Heart right ventricle (tissue), 16 donors: Measurements from ENCODE around the gene NAA10. TPM values are rescaled to one million over a fixed set of nuclear protein-coding genes. Genes with fewer than 3 reads are reported as not detected.
A peak's percentile ranks its signal among the peaks of the same experiment; 100 is the strongest.

Experiments
- ATAC-seq, 8 donors: fragments of 200-7000 bp; cut with Tn5 transposase; one replicate each; pipeline ENCODE4 v1.9.1; 2020; ENCODE audit warnings: mild to moderate bottlenecking in 8 of 8, moderate library complexity in 8 of 8, moderate number of reproducible peaks in 1 of 8
- DNase-seq, 2 donors: peaks; one replicate each; pipeline ENCODE4 v3.0.0-alpha.2; 2020
- H3K27ac ChIP-seq, 10 donors: fragments of 200-600 bp; sonication (generic) in 2 of 10; one replicate each; pipeline versions ENCODE4 v1.5.0 to v1.8.0; 2020 to 2022; ENCODE audit warnings: mild to moderate bottlenecking in 3 of 10
- H3K27me3 ChIP-seq, 7 donors: fragments of 200-600 bp; one replicate each; pipeline ENCODE4 v1.8.0; 2021 to 2022; ENCODE audit warnings: mild to moderate bottlenecking in 2 of 7
- H3K36me3 ChIP-seq, 9 donors: fragments of 200-600 bp; sonication (generic) in 1 of 9; one replicate each; pipeline versions ENCODE4 v1.5.0 to v1.8.0; 2020 to 2022; ENCODE audit warnings: mild to moderate bottlenecking in 2 of 9
- H3K4me1 ChIP-seq, 9 donors: fragments of 200-600 bp; sonication (generic) in 1 of 9; one replicate each; pipeline versions ENCODE4 v1.5.0 to v1.8.0; 2020 to 2022; ENCODE audit warnings: mild to moderate bottlenecking in 4 of 9
- H3K4me3 ChIP-seq, 10 donors: fragments of 200-600 bp; sonication (generic) in 2 of 10; one replicate each; pipeline versions ENCODE4 v1.5.0 to v1.8.0; 2020 to 2022; ENCODE audit warnings: mild to moderate bottlenecking in 7 of 10, moderate library complexity in 2 of 10
- H3K9me3 ChIP-seq, 11 donors: fragments of 200-600 bp in 10 of 11; sonication (generic) in 2 of 11; one replicate each; pipeline versions ENCODE4 v1.5.0 to v1.8.0; 2013 to 2022; ENCODE audit warnings: mild to moderate bottlenecking in 2 of 11, control low read depth in 1 of 11, moderate library complexity in 1 of 11
- CTCF ChIP-seq, 9 donors: fragments of 200-600 bp; sonication (generic) in 2 of 9; IDR thresholded peaks; one replicate each; pipeline versions ENCODE4 v1.5.0 to v1.8.0; 2021 to 2022; ENCODE audit warnings: antibody characterized with exemption in 9 of 9, mild to moderate bottlenecking in 5 of 9, moderate library complexity in 1 of 9
- WGBS, 2 donors: extraction: QIAGEN DNeasy Blood & Tissue Kit; methylation state at CpG; one replicate each; pipeline ENCODE4 v1.1.7; 2013; ENCODE audit warnings: inconsistent platforms in 1 of 2; 5-methylcytosine and 5-hydroxymethylcytosine counted together
- intact Hi-C, 10 donors: fragments of 100-400 bp; cut with DNase I; formaldehyde crosslinking; loops; one replicate each; pipeline versions ENCODE4 v1.11.1 to v1.14.2; 2022
- long read RNA-seq, 3 donors: library from polyadenylated mRNA; unstranded; transcript quantifications; one replicate each; pipeline ENCODE4 v2.0.0, GENCODE V29; 2020 to 2021
- polyA plus RNA-seq, 2 donors: library from polyadenylated mRNA; stranded (reverse); fragments of 200-250 nt; gene quantifications; one replicate each; pipeline ENCODE4 v1.2.3, GENCODE V29; 2013
- total RNA-seq, 10 donors: library from RNA; stranded (reverse); fragmentation: NEBNext Ultra II Directional in 3 of 10; extraction: Animal tissue kit (Norgen Biotek cat#: 25700) in 3 of 10; gene quantifications; one replicate each; pipeline versions ENCODE4 v1.2.1 to v1.2.4, GENCODE V29; 2021 to 2023
- donor health status: Arrhythmogenic right ventricular cardiomyopathy.
- donor health status: ischemic (EF 13 %, LVEDD 7.1; RV severe dilation, severe dysfunction).
- donor health status: healthy with polysubstance abuse.
- donor health status: DM: no; HTN: yes; CAD: no.
- donor health status: DM: no; HTN: no; CAD: no.
- donor health status: ischemic (EF 25% LVEDD 6.9; RV normal size, moderate dysfunction).
- donor health status: ischemic (EF 25% LVEDD 5.7; RV mildly dilated, moderate dysfunction).
- donor health status: healthy.
- donor health status: DM: yes; HTN: yes; CAD: no.
- donor health status: Ischemic cardiomyopathy.
- donor health status: ischemic (EF 35%, LVEDD 5.7; RV mildly dilated, moderate dysfunction).
- donor health status: nonischemic (EF 11% LVEDD 7.7; RV severe dilation, severe dysfunction).
- donor health status: DM: yes; HTN: yes; CAD: no.
- donor health status: PGD.
- donor health status: ischemic (EF 29% LVEDD 5.4; RV normal size, mild dysfunction).
- donor health status: nonischemic (EF 23%, LVEDD 6.1; RV moderate dilation, normal function).

The NAA10 gene
- total RNA-seq, result 10 to 100 TPM; 46.9 to 88.9 (median 54.5) TPM
- polyA plus RNA-seq, result 100 to 1,000 TPM; 151 to 228 TPM
- long read RNA-seq, donor 1, transcript NAA10-208 (8 exons, 1,772 nt), result major isoform, 48 of 73 reads
- long read RNA-seq, donor 1, partial matches to known transcripts, result 0 of 73 reads
- long read RNA-seq, donor 1, other reads (novel, unspliced or antisense), result 15 of 73 reads
- long read RNA-seq, donor 2, transcript NAA10-208 (8 exons, 1,772 nt), result major isoform, 49 of 66 reads
- long read RNA-seq, donor 2, transcript NAA10-201 (7 exons, 837 nt), result minor isoform, 5 of 66 reads
- long read RNA-seq, donor 2, partial matches to known transcripts, result 0 of 66 reads
- long read RNA-seq, donor 2, other reads (novel, unspliced or antisense), result 6 of 66 reads
- long read RNA-seq, donor 3, transcript NAA10-208 (8 exons, 1,772 nt), result major isoform, 34 of 50 reads
- long read RNA-seq, donor 3, transcript NAA10-209 (7 exons, 1,080 nt), result minor isoform, 5 of 50 reads
- long read RNA-seq, donor 3, partial matches to known transcripts, result 1 of 50 reads
- long read RNA-seq, donor 3, other reads (novel, unspliced or antisense), result 8 of 50 reads

GRCh38 chrX:153934762-153935325 lies at the start of gene NAA10:
Gene NAA10, minus strand, starts transcription at chrX:153935037. Its CDS starts 133 bp downstream, at chrX:153934904.
- peaks cover 0 to 24% (median 15%) of the 10 kb centered on the region in 9 donors for H3K4me1 ChIP-seq
- intact Hi-C loops, result no loop called here
- DNase-seq, result peak; percentile 54 to 75
- ATAC-seq, result peak; percentile 92 to 98 (median 96)
- H3K27me3 ChIP-seq, result peaks cover 0 to 23% (median 0%) of the 10 kb centered on the region in 7 donors
- H3K4me3 ChIP-seq, result peak within 1 kb of the TSS; percentile 58 to 78 (median 71)
- 0% methylated on average over 7 to 56 of the region's 87 CpGs for WGBS, 2 donors
- H3K27ac ChIP-seq, result peak within 1 kb of the TSS in 9 of 10 donors; percentile 70 to 82 (median 78)
- TF ChIP-seq CTCF (IDR thresholded peaks at IDR 0.05), result no peak
- H3K36me3 ChIP-seq, result peaks cover 0 to 37% (median 0%) of the 10 kb centered on the region in 9 donors
- H3K9me3 ChIP-seq, result no peaks in the 10 kb centered on the region

- intact Hi-C loops, result no loop called here
- no peak for TF ChIP-seq CTCF (IDR thresholded peaks at IDR 0.05)
- ATAC-seq, result no peak
- Histone ChIP-seq H3K4me1 (peaks cover 0 to 48% (median 4%) of the 10 kb centered on the region in 9 donors), H3K27ac (peak overlapping the region in 1 of 10 donors; percentile 81), H3K27me3 (peaks cover 0 to 78% (median 0%) of the 10 kb centered on the region in 7 donors), H3K36me3 (no peaks in the 10 kb centered on the region), H3K4me3 (no peak overlapping the region), H3K9me3 (no peaks in the 10 kb centered on the region)
- WGBS, 2 donors, result 88 to 89% methylated on average over 11 to 12 of the region's 12 CpGs
- DNase-seq, result no peak
These were observed 48.5 kb upstream of the NAA10 start for GRCh38 chrX:153983321-153983801.

DNA sequence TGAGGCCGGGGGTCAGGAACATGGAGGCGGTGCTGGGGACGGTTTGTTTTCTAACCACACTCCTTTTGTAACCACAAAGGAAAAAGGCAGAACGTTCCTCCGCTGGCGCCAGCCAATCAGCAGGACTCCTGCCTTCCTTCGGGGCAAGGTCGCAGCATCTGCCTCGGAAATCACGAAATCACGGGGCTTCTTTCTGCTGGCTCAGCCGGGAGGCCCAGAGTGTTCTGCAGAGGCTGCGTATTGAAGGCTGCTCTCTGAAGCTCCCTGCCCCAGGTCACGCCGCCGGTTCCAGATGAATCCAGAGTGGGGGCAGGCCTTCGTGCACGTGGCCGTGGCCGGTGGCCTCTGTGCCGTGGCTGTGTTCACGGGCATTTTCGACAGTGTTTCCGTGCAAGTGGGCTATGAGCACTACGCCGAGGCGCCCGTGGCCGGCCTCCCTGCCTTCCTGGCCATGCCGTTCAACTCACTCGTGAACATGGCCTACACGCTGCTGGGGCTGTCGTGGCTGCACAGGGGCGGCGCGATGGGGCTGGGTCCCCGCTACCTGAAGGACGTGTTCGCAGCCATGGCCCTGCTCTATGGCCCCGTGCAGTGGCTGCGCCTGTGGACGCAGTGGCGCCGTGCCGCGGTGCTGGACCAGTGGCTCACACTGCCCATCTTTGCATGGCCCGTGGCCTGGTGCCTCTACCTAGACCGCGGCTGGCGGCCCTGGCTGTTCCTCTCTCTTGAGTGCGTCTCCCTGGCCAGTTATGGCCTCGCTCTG lies 47.1 kb upstream of the NAA10 start:
- H3K4me3 ChIP-seq, result no peak overlapping the region
- ATAC-seq, result peak in 6 of 8 donors; percentile 29 to 56 (median 35)
- 90 to 92% methylated on average over 45 to 52 of the region's 52 CpGs for WGBS, 2 donors
- peak overlapping the region in 1 of 10 donors; percentile 79 for H3K27ac ChIP-seq
- intact Hi-C loops, result no loop called here
- peaks cover 0 to 48% (median 4%) of the 10 kb centered on the region in 9 donors for H3K4me1 ChIP-seq
- no peaks in the 10 kb centered on the region for H3K36me3 ChIP-seq
- H3K9me3 ChIP-seq, result no peaks in the 10 kb centered on the region
- DNase-seq, result peak in 1 of 2 donors; percentile 42
- no peak for TF ChIP-seq CTCF (IDR thresholded peaks at IDR 0.05)
- H3K27me3 ChIP-seq, result peaks cover 0 to 85% (median 0%) of the 10 kb centered on the region in 7 donors
